ENCODE results near the gene DHRS9.

The DHRS9 gene

GRCh38 chr2:169066897-169067296, 2.5 kb upstream of the DHRS9 start:
- no peak for DNase-seq

GRCh38 chr2:169069833-169070232, 470 bp downstream of the DHRS9 start:
- DNase-seq = no peak

GRCh38 chr2:169071455-169071854, 2.1 kb downstream of the DHRS9 start:
- DNase-seq = no peak

- DNase-seq = no peak
These were observed 3.0 kb downstream of the DHRS9 start for GRCh38 chr2:169072163-169072925.

GRCh38 chr2:169073211-169073962, 4.0 kb downstream of the DHRS9 start:
- no peak for DNase-seq

- DNase-seq = no peak
These were observed 4.8 kb downstream of the DHRS9 start for GRCh38 chr2:169073963-169074751.

GRCh38 chr2:169077674-169078240, 8.4 kb downstream of the DHRS9 start:
- DNase-seq = no peak

GRCh38 chr2:169080250-169081069, 11.1 kb downstream of the DHRS9 start:
- no peak for DNase-seq

GRCh38 chr2:169081551-169081950, 12.2 kb downstream of the DHRS9 start:
- DNase-seq = no peak

GRCh38 chr2:169082995-169083394, 13.6 kb downstream of the DHRS9 start:
- DNase-seq = no peak

- no peak for DNase-seq
These were observed 17.6 kb downstream of the DHRS9 start for GRCh38 chr2:169086893-169087467.

- DNase-seq = no peak
These were observed 18.5 kb downstream of the DHRS9 start for GRCh38 chr2:169087757-169088379.

GRCh38 chr2:169089182-169089581, 19.8 kb downstream of the DHRS9 start:
- DNase-seq = no peak

GRCh38 chr2:169090133-169090820, 20.9 kb downstream of the DHRS9 start:
- no peak for DNase-seq

- DNase-seq = no peak
These were observed 21.9 kb downstream of the DHRS9 start for GRCh38 chr2:169091256-169091655.

- DNase-seq = no peak
These were observed 22.6 kb downstream of the DHRS9 start for GRCh38 chr2:169091761-169092519.

- DNase-seq = no peak
These were observed 24.2 kb downstream of the DHRS9 start for GRCh38 chr2:169093535-169093934.

GRCh38 chr2:169094676-169095075, 25.3 kb downstream of the DHRS9 start:
- no peak for DNase-seq

- no peak for DNase-seq
These were observed 26.3 kb downstream of the DHRS9 start for GRCh38 chr2:169095621-169096105.

GRCh38 chr2:169104848-169105247, 35.5 kb downstream of the DHRS9 start:
- no peak for DNase-seq

All from NCI-H524 treated with DMSO at 0.1 percent for 48 hours (cell line).